WTC11 (cell line): Measurements from ENCODE around the gene CCDC69. TPM values are rescaled to one million over a fixed set of nuclear protein-coding genes. Genes with fewer than 3 reads are reported as not detected.

Experiments used
- ATAC-seq: fragments of 200-7000 bp; cut with Tn5 transposase; 2 replicates; pipeline ENCODE4 v1.10.0; 2021; ENCODE audit warnings: mild to moderate bottlenecking, moderate library complexity
- CTCF ChIA-PET: fragments of 300-600 bp; sonication (Branson Sonifier 250); formaldehyde crosslinking; loops from one replicate; lab custom pipeline; 2021; ENCODE audit warnings: antibody characterized with exemption; lab: Charles Lee
- POLR2A ChIA-PET: fragments of 350-600 bp; sonication (Branson Sonifier 250); formaldehyde crosslinking; loops from one replicate; lab custom pipeline; 2021; ENCODE audit warnings: antibody characterized with exemption; lab: Charles Lee
- DNase-seq: peaks from one replicate; pipeline ENCODE4 v3.0.0; 2021; ENCODE audit warnings: low spot score
- H3K27ac Mint-ChIP-seq: 2 replicates; pipeline ENCODE4 v1.8.0; 2021; ENCODE audit warnings: mixed read lengths
- H3K27me3 Mint-ChIP-seq: 2 replicates; pipeline ENCODE4 v1.8.0; 2021; ENCODE audit warnings: low read depth, mild to moderate bottlenecking, moderate library complexity, mixed read lengths
- H3K36me3 Mint-ChIP-seq: 2 replicates; pipeline ENCODE4 v1.8.0; 2021; ENCODE audit warnings: mixed read lengths
- H3K4me1 Mint-ChIP-seq: 2 replicates; pipeline ENCODE4 v1.8.0; 2022; ENCODE audit warnings: mixed read lengths
- H3K4me3 Mint-ChIP-seq: 2 replicates; pipeline ENCODE4 v1.8.0; 2021; ENCODE audit warnings: mild to moderate bottlenecking, moderate library complexity, mixed read lengths
- H3K9me3 Mint-ChIP-seq: 2 replicates; pipeline ENCODE4 v1.8.0; 2021; ENCODE audit warnings: mixed read lengths
- AR ChIP-seq: fragments of 250-450 bp; sonication (Bioruptor Pico); IDR thresholded peaks from 2 replicates; pipeline ENCODE4 v1.9.0; 2021; ENCODE audit warnings: mild to moderate bottlenecking
- ATF6 ChIP-seq: sonication (generic); formaldehyde crosslinking; IDR thresholded peaks from 2 replicates; pipeline ENCODE4 v1.8.1; 2023; ENCODE audit warnings: mild to moderate bottlenecking, missing genetic modification reagents
- CREB1 ChIP-seq: sonication (generic); formaldehyde crosslinking; IDR thresholded peaks from 2 replicates; pipeline ENCODE4 v1.8.0; 2023; ENCODE audit warnings: mild to moderate bottlenecking, missing genetic modification reagents
- CTCF ChIP-seq: fragments of 200-600 bp; IDR thresholded peaks from 2 replicates; pipeline ENCODE4 v1.8.0; 2022; ENCODE audit warnings: antibody characterized with exemption
- GTF2I ChIP-seq: fragments of 250-450 bp; sonication (Bioruptor Pico); conservative IDR thresholded peaks from 2 replicates; pipeline ENCODE4 v1.4.0; 2021; ENCODE audit warnings: mild to moderate bottlenecking
- MAX ChIP-seq: sonication (generic); formaldehyde crosslinking; IDR thresholded peaks from 2 replicates; pipeline ENCODE4 v1.8.0; 2022; ENCODE audit warnings: mild to moderate bottlenecking, missing genetic modification reagents
- TCF7 ChIP-seq: sonication (generic); formaldehyde crosslinking; IDR thresholded peaks from 2 replicates; pipeline ENCODE4 v1.8.0; 2022; ENCODE audit warnings: mild to moderate bottlenecking, low read depth, missing genetic modification reagents, moderate library complexity
- ZNF416 ChIP-seq: fragments of 250-450 bp; sonication (Bioruptor Pico); IDR thresholded peaks from 2 replicates; pipeline ENCODE4 v1.9.0; 2021; ENCODE audit warnings: mild to moderate bottlenecking, inconsistent platforms
- total RNA-seq: library from RNA; stranded (reverse); gene quantifications from 3 replicates; pipeline ENCODE4 v1.2.3, GENCODE V29; 2021
- TF ChIP-seq, protein P1 (sequence below): fragments of 250-450 bp; sonication (Bioruptor Pico); IDR thresholded peaks from 2 replicates; pipeline ENCODE4 v2.1.2; 2022; ENCODE audit warnings: mild to moderate bottlenecking, moderate library complexity
- TF ChIP-seq, protein P2 (sequence below): sonication (generic); formaldehyde crosslinking; IDR thresholded peaks from 2 replicates; pipeline ENCODE4 v1.8.1; 2023; ENCODE audit warnings: mild to moderate bottlenecking, missing genetic modification reagents, moderate library complexity

The CCDC69 gene
- total RNA-seq, 1 experiment from 2014 or later, result 12.4 TPM

DNA sequence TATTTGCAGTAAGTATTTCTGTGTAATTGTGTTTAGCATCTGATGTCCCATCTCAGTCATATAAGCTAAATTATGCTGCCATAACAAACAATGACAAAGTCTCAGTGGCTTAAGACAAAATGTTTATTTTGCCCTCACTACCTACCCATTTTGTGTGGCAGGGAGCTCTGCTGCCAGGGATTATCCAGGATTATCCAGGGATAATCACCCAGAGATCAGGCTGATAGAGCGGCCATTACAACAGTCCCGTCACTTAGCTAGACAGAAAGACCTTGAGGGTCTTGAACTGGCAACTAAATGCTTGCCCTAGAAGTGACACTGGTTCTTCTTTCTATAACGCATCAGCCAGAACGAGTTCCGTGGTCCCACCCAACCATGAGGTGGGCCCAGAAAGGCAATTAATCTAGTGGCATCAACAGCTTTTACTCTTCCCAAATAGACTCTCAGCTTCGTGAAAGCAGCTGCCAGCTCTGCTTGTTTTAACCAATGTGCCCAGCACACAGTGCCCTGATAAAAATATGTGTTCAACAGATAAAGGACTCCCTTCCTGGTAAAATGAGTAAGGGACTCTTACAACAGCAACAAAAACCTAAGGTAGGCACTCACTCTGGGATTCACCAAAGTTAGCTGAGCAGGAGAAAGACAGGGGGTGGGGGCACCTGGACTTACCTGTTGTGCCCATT, 22.8 kb downstream of the CCDC69 start:
- Mint-ChIP-seq H3K4me1 (no peaks in the 10 kb centered on the region), H3K27me3 (no peaks in the 10 kb centered on the region), H3K9me3 (no peaks in the 10 kb centered on the region), H3K4me3 (no peak overlapping the region), H3K36me3 (no peaks in the 10 kb centered on the region), H3K27ac (no peak overlapping the region)
- no peak for TF ChIP-seq TCF7 (CRISPR knock-in tag)
- no peak for TF ChIP-seq ZNF416 (CRISPR knock-in tag)
- POLR2A ChIA-PET, result no interaction called here
- DNase-seq, result no peak
- CTCF ChIA-PET, result interaction anchor here (1.0 to 1.5 kb wide), 4 partner anchors 22 to 149 kb away, joined by 4 to 5 read pairs (median 4); partner anchors contain the start of gene CCDC69
- no peak for ATAC-seq

DNA sequence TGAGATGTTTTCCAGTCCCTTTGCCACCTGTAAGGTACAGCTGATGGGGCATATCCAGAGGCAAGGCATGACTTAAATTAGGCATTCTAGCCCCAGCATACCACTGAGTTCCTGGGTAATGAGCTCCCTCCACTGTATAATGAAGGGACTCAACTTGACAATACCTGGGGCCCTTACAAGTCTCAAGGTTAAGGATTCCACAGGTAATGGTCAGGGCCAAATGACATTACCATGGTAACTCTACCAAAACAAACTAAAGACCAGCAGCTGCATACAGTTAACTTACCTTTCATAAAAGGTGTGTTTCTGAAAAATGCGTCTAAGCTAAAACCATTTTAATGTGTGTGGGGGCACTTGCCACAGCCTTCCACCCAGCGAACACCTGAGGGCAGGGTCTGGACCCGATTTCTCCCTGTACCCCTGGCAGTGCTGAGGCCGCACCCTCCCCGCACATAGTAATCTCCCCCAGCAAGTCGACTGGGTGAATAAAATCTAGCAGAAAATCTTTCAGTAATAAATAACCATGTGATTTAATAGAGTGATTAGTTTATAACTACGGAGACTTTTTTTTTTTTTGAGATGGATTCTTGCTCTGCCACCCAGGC, 24.2 kb downstream of the CCDC69 start:
- H3K27me3 Mint-ChIP-seq, result no peaks in the 10 kb centered on the region
- peak overlapping the region; percentile 42 for H3K27ac Mint-ChIP-seq
- no peaks in the 10 kb centered on the region for H3K9me3 Mint-ChIP-seq
- DNase-seq (no peak), ATAC-seq (no peak)
- TF ChIP-seq MAX (CRISPR knock-in tag) (no peak), AR (CRISPR knock-in tag) (no peak), CTCF (no peak), ATF6 (CRISPR knock-in tag) (no peak), CREB1 (CRISPR knock-in tag) (no peak), GTF2I (CRISPR knock-in tag) (no peak)
- TF ChIP-seq, protein P1, sequence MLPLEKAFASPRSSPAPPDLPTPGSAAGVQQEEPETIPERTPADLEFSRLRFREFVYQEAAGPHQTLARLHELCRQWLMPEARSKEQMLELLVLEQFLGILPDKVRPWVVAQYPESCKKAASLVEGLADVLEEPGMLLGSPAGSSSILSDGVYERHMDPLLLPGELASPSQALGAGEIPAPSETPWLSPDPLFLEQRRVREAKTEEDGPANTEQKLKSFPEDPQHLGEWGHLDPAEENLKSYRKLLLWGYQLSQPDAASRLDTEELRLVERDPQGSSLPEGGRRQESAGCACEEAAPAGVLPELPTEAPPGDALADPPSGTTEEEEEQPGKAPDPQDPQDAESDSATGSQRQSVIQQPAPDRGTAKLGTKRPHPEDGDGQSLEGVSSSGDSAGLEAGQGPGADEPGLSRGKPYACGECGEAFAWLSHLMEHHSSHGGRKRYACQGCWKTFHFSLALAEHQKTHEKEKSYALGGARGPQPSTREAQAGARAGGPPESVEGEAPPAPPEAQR, result no peak
- TF ChIP-seq, protein P2, sequence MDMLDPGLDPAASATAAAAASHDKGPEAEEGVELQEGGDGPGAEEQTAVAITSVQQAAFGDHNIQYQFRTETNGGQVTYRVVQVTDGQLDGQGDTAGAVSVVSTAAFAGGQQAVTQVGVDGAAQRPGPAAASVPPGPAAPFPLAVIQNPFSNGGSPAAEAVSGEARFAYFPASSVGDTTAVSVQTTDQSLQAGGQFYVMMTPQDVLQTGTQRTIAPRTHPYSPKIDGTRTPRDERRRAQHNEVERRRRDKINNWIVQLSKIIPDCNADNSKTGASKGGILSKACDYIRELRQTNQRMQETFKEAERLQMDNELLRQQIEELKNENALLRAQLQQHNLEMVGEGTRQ (CRISPR knock-in tag), result no peak
- no peak overlapping the region for H3K4me3 Mint-ChIP-seq
- no peaks in the 10 kb centered on the region for H3K4me1 Mint-ChIP-seq
- CTCF ChIA-PET, result interaction anchor here (1.1 to 1.5 kb wide), 4 partner anchors 24 to 84 kb away, joined by 3 to 6 read pairs (median 5); partner anchors contain the start of gene CCDC69
- POLR2A ChIA-PET, result interaction anchor here (1.5 kb wide), 1 partner anchor 24 kb away, joined by 6 read pairs; the partner anchor contains the start of gene CCDC69
- no peaks in the 10 kb centered on the region for H3K36me3 Mint-ChIP-seq
